ENCODE results near the gene AFMID.
"Not testable (repeated sequence)": the region's sequence is repeated elsewhere in the genome, so short reads cannot be mapped to it uniquely, and the experiment has no call there.

The AFMID gene

GRCh38 chr17:78240012-78240655 lies 53.0 kb downstream of the AFMID start:
- DNase-seq, result no peak

GRCh38 chr17:78240839-78241238 lies 53.7 kb downstream of the AFMID start:
- DNase-seq, result no peak

- DNase-seq, result peak; percentile 14
Observed at GRCh38 chr17:78241277-78242023, 54.3 kb downstream of the AFMID start.

- DNase-seq, result no peak
Observed at GRCh38 chr17:78242024-78242742, 55.0 kb downstream of the AFMID start.

GRCh38 chr17:78247304-78247703 lies 60.1 kb downstream of the AFMID start:
- DNase-seq, result no peak

GRCh38 chr17:78248051-78248914 lies 61.1 kb downstream of the AFMID start:
- no peak for DNase-seq

GRCh38 chr17:78249074-78249817 lies 62.1 kb downstream of the AFMID start:
- no peak for DNase-seq

- DNase-seq, result no peak
Observed at GRCh38 chr17:78249818-78250806, 63.0 kb downstream of the AFMID start.

GRCh38 chr17:78250891-78251772 lies 64.0 kb downstream of the AFMID start:
- peak; percentile 85 for DNase-seq

GRCh38 chr17:78251773-78252103 lies 64.6 kb downstream of the AFMID start:
- no peak for DNase-seq

GRCh38 chr17:78252111-78252634 lies 65.0 kb downstream of the AFMID start:
- no peak for DNase-seq

GRCh38 chr17:78252701-78253635 lies 65.8 kb downstream of the AFMID start:
- DNase-seq, result no peak

GRCh38 chr17:78253636-78253945 lies 66.4 kb downstream of the AFMID start:
- DNase-seq, result not testable (repeated sequence)

GRCh38 chr17:78253946-78254672 lies 66.9 kb downstream of the AFMID start:
- peak; percentile 71 for DNase-seq

- DNase-seq, result no peak
Observed at GRCh38 chr17:78255029-78255656, 68.0 kb downstream of the AFMID start.

- DNase-seq, result no peak
Observed at GRCh38 chr17:78255953-78256706, 69.0 kb downstream of the AFMID start.

Data from NCI-H1436 (cell line).